Measurements from ENCODE around the gene SLC47A2.

- no peak for TF ChIP-seq CTCF (IDR thresholded peaks at IDR 0.05)
- TF ChIP-seq EP300 (IDR thresholded peaks at IDR 0.05) = no peak
- no peak for TF ChIP-seq POLR2A (IDR thresholded peaks at IDR 0.05)
Observed at GRCh38 chr17:19703106-19703827, 13.1 kb downstream of the SLC47A2 start.
